H9 (cell line): ENCODE measurements around the gene NEDD4L. TPM values are rescaled to one million over a fixed set of nuclear protein-coding genes. Genes with fewer than 3 reads are reported as not detected.

ENCODE experiments used
- DNase-seq: peaks from one replicate; pipeline ENCODE4 v3.0.0-alpha.2; 2017
- H2AFZ ChIP-seq: one replicate; pipeline ENCODE4 v1.6.1; 2013; ENCODE audit warnings: mild to moderate bottlenecking, low read length, control low read depth, moderate library complexity
- H2AK5ac ChIP-seq: 2 replicates; pipeline ENCODE4 v1.6.1; 2013; ENCODE audit warnings: low read length, control low read depth, mixed read lengths; ENCODE audit not compliant: insufficient read length
- H2BK120ac ChIP-seq: one replicate; pipeline ENCODE4 v1.6.1; 2013; ENCODE audit warnings: low read depth, mild to moderate bottlenecking, low read length, control low read depth, inconsistent platforms; ENCODE audit not compliant: poor library complexity, severe bottlenecking
- H2BK12ac ChIP-seq: 2 replicates; pipeline ENCODE4 v1.6.1; 2013; ENCODE audit warnings: low read length, control low read depth, mixed read lengths, low read depth; ENCODE audit not compliant: insufficient read length
- H2BK15ac ChIP-seq: 2 replicates; pipeline ENCODE4 v1.6.1; 2013; ENCODE audit warnings: low read depth, low read length, control low read depth
- H2BK20ac ChIP-seq: one replicate; pipeline ENCODE4 v1.6.1; 2013; ENCODE audit warnings: low read depth, mild to moderate bottlenecking, low read length, control low read depth, inconsistent platforms; ENCODE audit not compliant: poor library complexity, severe bottlenecking
- H2BK5ac ChIP-seq: 2 replicates; pipeline ENCODE4 v1.6.1; 2013; ENCODE audit warnings: low read length, control low read depth, mixed read lengths; ENCODE audit not compliant: insufficient read length
- H3K14ac ChIP-seq: 2 replicates; pipeline ENCODE4 v1.6.1; 2013; ENCODE audit warnings: low read length, control low read depth; ENCODE audit not compliant: insufficient read depth
- H3K18ac ChIP-seq: 2 replicates; pipeline ENCODE4 v1.6.1; 2013; ENCODE audit warnings: low read depth, mild to moderate bottlenecking, mixed read lengths, low read length, control low read depth; ENCODE audit not compliant: insufficient read length
- H3K23ac ChIP-seq: 2 replicates; pipeline ENCODE4 v1.6.1; 2013; ENCODE audit warnings: low read length, control low read depth, mixed read lengths, low read depth; ENCODE audit not compliant: insufficient read length
- H3K23me2 ChIP-seq: 2 replicates; pipeline ENCODE4 v1.6.1; 2013; ENCODE audit warnings: low read depth, mild to moderate bottlenecking, mixed read lengths, low read length, control low read depth; ENCODE audit not compliant: insufficient read length, poor library complexity, severe bottlenecking
- H3K27ac ChIP-seq: 2 replicates; pipeline ENCODE4 v1.5.1; 2013; ENCODE audit warnings: low read length, control low read depth, mixed read lengths, low read depth; ENCODE audit not compliant: insufficient read length
- H3K27me3 ChIP-seq: 2 replicates; pipeline ENCODE4 v1.6.1; 2013; ENCODE audit warnings: low read length, control low read depth, inconsistent platforms; ENCODE audit not compliant: insufficient read depth
- H3K4ac ChIP-seq: 2 replicates; pipeline ENCODE4 v1.6.1; 2013; ENCODE audit warnings: low read depth, mild to moderate bottlenecking, control low read depth, inconsistent platforms, low read length, moderate library complexity
- H3K4me1 ChIP-seq: 2 replicates; pipeline ENCODE4 v1.6.1; 2013; ENCODE audit warnings: low read length, control low read depth, inconsistent platforms; ENCODE audit not compliant: insufficient read depth
- H3K4me2 ChIP-seq: 2 replicates; pipeline ENCODE4 v1.6.1; 2013; ENCODE audit warnings: low read length, control low read depth, mixed read lengths; ENCODE audit not compliant: insufficient read length, insufficient read depth
- H3K56ac ChIP-seq: 2 replicates; pipeline ENCODE4 v1.6.1; 2013; ENCODE audit warnings: low read depth, mild to moderate bottlenecking, mixed read lengths, low read length, control low read depth; ENCODE audit not compliant: insufficient read length
- H3K79me1 ChIP-seq: 2 replicates; pipeline ENCODE4 v1.6.1; 2013; ENCODE audit warnings: low read depth, mild to moderate bottlenecking, moderate library complexity, low read length, control low read depth, inconsistent platforms; ENCODE audit not compliant: insufficient read depth, poor library complexity, severe bottlenecking
- H3K79me2 ChIP-seq: 2 replicates; pipeline ENCODE4 v1.6.1; 2013; ENCODE audit warnings: low read length, control low read depth, inconsistent platforms; ENCODE audit not compliant: insufficient read depth
- H3K9ac ChIP-seq: 2 replicates; pipeline ENCODE4 v1.6.1; 2013; ENCODE audit warnings: low read length, control low read depth, mixed read lengths; ENCODE audit not compliant: insufficient read length; ENCODE audit errors: extremely low read depth
- H3K9me3 ChIP-seq: one replicate; pipeline ENCODE4 v1.6.1; 2013; ENCODE audit warnings: low read depth, low read length, inconsistent platforms; ENCODE audit not compliant: control insufficient read depth
- H3T11ph ChIP-seq: one replicate; pipeline ENCODE4 v1.6.1; 2013; ENCODE audit warnings: mild to moderate bottlenecking, low read length, control low read depth, inconsistent platforms
- H4K20me1 ChIP-seq: one replicate; pipeline ENCODE4 v1.6.1; 2013; ENCODE audit not compliant: control insufficient read depth, insufficient read length, insufficient read depth
- H4K5ac ChIP-seq: 2 replicates; pipeline ENCODE4 v1.6.1; 2013; ENCODE audit warnings: low read depth, mild to moderate bottlenecking, mixed read lengths, low read length, control low read depth; ENCODE audit not compliant: insufficient read length
- H4K8ac ChIP-seq: replicated peaks from 2 replicates; pipeline ENCODE4 v1.6.1; 2013; ENCODE audit warnings: low read length, control low read depth, mixed read lengths, low read depth; ENCODE audit not compliant: insufficient read length
- H4K91ac ChIP-seq: 2 replicates; pipeline ENCODE4 v1.6.1; 2013; ENCODE audit warnings: low read depth, mild to moderate bottlenecking, moderate library complexity, mixed read lengths, low read length, control low read depth; ENCODE audit not compliant: insufficient read length
- H3K27ac Mint-ChIP-seq, 3 experiments: 2 replicates in 2 of 3; 3 replicates in 1 of 3; pipeline ENCODE4 v1.8.0; 2020 to 2021; ENCODE audit warnings: mixed read lengths in 3 of 3, mild to moderate bottlenecking in 1 of 3, moderate library complexity in 1 of 3
- H3K27me3 Mint-ChIP-seq: 2 replicates; pipeline ENCODE4 v1.8.0; 2021; ENCODE audit warnings: low read depth, mild to moderate bottlenecking, moderate library complexity, mixed read lengths
- H3K36me3 Mint-ChIP-seq, 3 experiments: 2 replicates in 2 of 3; 3 replicates in 1 of 3; pipeline ENCODE4 v1.8.0; 2020 to 2021; ENCODE audit warnings: low read depth in 3 of 3, mixed read lengths in 3 of 3; ENCODE audit not compliant: insufficient read depth in 1 of 3
- H3K4me1 Mint-ChIP-seq, 2 experiments: 2 replicates each; pipeline ENCODE4 v1.8.0; 2020; ENCODE audit warnings: mixed read lengths in 2 of 2
- H3K4me3 Mint-ChIP-seq, 2 experiments: 2 replicates in 1 of 2; 3 replicates in 1 of 2; pipeline ENCODE4 v1.8.0; 2020 to 2021; ENCODE audit warnings: mild to moderate bottlenecking in 2 of 2, mixed read lengths in 2 of 2, moderate library complexity in 1 of 2
- H3K9me3 Mint-ChIP-seq, 2 experiments: 2 replicates in 1 of 2; 3 replicates in 1 of 2; pipeline ENCODE4 v1.8.0; 2020; ENCODE audit warnings: mild to moderate bottlenecking in 2 of 2, mixed read lengths in 2 of 2, moderate library complexity in 1 of 2
- CTCF ChIP-seq: fragments of 200-600 bp; sonication (generic); conservative IDR thresholded peaks from 3 replicates; pipeline ENCODE4 v1.8.0; 2021; ENCODE audit warnings: antibody characterized with exemption, mild to moderate bottlenecking
- WGBS: extraction: QIAGEN DNeasy Blood & Tissue Kit; methylation state at CpG from one replicate; pipeline ENCODE4 v1.1.7; 2013; ENCODE audit warnings: missing lambda C conversion rate, low lambda C conversion rate, mixed read lengths; ENCODE audit not compliant: insufficient read length; ENCODE audit errors: extremely low coverage; 5-methylcytosine and 5-hydroxymethylcytosine counted together
- total RNA-seq: library from RNA; stranded (reverse); gene quantifications from 2 replicates; pipeline ENCODE4 v1.2.1, GENCODE V29; 2021

The NEDD4L gene
- total RNA-seq, 1 experiment from 2014 or later, result 76.3 TPM

- no peak overlapping the region for H3K4ac ChIP-seq
- H2BK5ac ChIP-seq, result no peak overlapping the region
- no peak overlapping the region for H2BK15ac ChIP-seq
- H3K23ac ChIP-seq, result no peak overlapping the region
- peaks cover 46 to 60% of the 10 kb centered on the region in 2 experiments for H3K4me1 Mint-ChIP-seq
- H2BK120ac ChIP-seq, result no peak overlapping the region
- H2BK12ac ChIP-seq, result no peak overlapping the region
- H3K9ac ChIP-seq, result no peak overlapping the region
- no peak overlapping the region for H3K27ac ChIP-seq
- H3K4me2 ChIP-seq, result no peak overlapping the region
- no peak overlapping the region for H3K4me3 Mint-ChIP-seq
- peaks cover 11% of the 10 kb centered on the region; the same call in 1 of the 2 replicates for H3K4me1 ChIP-seq
- no peaks in the 10 kb centered on the region for H3K23me2 ChIP-seq
- peaks cover 11 to 35% (median 20%) of the 10 kb centered on the region in 3 experiments for H3K36me3 Mint-ChIP-seq
- no peaks in the 10 kb centered on the region for H3K79me2 ChIP-seq
- no peaks in the 10 kb centered on the region for H3K79me1 ChIP-seq
- no peak for DNase-seq
- no peak overlapping the region for H4K5ac ChIP-seq
- H3K9me3 Mint-ChIP-seq, result no peaks in the 10 kb centered on the region
- no peak overlapping the region for H2AK5ac ChIP-seq
- no peak overlapping the region for H4K91ac ChIP-seq
- no peak overlapping the region for H2AFZ ChIP-seq
- H3K56ac ChIP-seq, result no peak overlapping the region
- H3K27me3 Mint-ChIP-seq, result no peaks in the 10 kb centered on the region
- H3K27ac Mint-ChIP-seq, result peak overlapping the region in 2 of 3 experiments; percentile 3 to 24; a peak in 1 of 7 replicates
- H4K8ac ChIP-seq, result no peak overlapping the region
- no peaks in the 10 kb centered on the region for H3K27me3 ChIP-seq
- no peak overlapping the region for H3K14ac ChIP-seq
- H2BK20ac ChIP-seq, result no peak overlapping the region
- peaks cover 2% of the 10 kb centered on the region for H4K20me1 ChIP-seq
- H3K9me3 ChIP-seq, result no peaks in the 10 kb centered on the region
- no CpG with 5 or more reads among the region's 3 CpGs for WGBS
- no peak overlapping the region for H3K18ac ChIP-seq
- no peak overlapping the region for H3T11ph ChIP-seq
- TF ChIP-seq CTCF, result no peak
These were observed 315.2 kb downstream of the NEDD4L start for GRCh38 chr18:58359218-58359617.
